COLO668 (cell line): ENCODE data around the gene SNRNP70.
A peak's percentile ranks its signal among the peaks of the same experiment; 100 is the strongest.
"Not testable (repeated sequence)": the region's sequence is repeated elsewhere in the genome, so short reads cannot be mapped to it uniquely, and the experiment has no call there.

Experiments used
- DNase-seq: peaks from one replicate; lab custom pipeline; 2025; ENCODE audit not compliant: unreplicated experiment; lab: John Stamatoyannopoulos, UW

SNRNP70 gene, protein sequence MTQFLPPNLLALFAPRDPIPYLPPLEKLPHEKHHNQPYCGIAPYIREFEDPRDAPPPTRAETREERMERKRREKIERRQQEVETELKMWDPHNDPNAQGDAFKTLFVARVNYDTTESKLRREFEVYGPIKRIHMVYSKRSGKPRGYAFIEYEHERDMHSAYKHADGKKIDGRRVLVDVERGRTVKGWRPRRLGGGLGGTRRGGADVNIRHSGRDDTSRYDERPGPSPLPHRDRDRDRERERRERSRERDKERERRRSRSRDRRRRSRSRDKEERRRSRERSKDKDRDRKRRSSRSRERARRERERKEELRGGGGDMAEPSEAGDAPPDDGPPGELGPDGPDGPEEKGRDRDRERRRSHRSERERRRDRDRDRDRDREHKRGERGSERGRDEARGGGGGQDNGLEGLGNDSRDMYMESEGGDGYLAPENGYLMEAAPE

GRCh38 chr19:49085020-49085867 is at the start of gene SNRNP70:
Gene SNRNP70, plus strand, starts transcription at chr19:49085451. Its CDS starts 964 bp downstream, at chr19:49086415.
- DNase-seq, result peak; percentile 99

DNA sequence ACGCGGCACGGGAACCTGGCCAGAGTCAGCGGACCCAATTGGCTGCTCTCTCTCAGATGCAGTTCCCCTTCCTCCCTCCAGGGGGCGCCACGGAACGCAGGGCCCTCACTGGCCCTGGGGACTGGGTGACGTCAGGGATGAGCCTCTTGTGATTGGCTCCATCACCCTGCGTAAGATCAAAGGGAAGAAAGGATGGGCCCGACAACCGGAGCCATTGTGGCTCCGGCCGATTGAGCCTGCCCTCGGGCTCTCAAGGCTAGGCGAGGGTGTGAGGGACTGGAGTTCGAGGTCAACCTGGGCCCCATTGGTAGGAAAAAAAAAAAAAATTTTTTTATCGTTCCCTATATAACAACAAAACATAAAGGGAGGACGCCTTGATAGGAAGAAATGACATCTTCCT is 48.4 kb upstream of the SNRNP70 start, which contains the start of gene CGB1:
CGB1 (minus strand) TSS at position 81 of the 400 bp plus-strand sequence. CDS start 184 bp downstream, outside the sequence.
- DNase-seq, result peak; percentile 25

DNA sequence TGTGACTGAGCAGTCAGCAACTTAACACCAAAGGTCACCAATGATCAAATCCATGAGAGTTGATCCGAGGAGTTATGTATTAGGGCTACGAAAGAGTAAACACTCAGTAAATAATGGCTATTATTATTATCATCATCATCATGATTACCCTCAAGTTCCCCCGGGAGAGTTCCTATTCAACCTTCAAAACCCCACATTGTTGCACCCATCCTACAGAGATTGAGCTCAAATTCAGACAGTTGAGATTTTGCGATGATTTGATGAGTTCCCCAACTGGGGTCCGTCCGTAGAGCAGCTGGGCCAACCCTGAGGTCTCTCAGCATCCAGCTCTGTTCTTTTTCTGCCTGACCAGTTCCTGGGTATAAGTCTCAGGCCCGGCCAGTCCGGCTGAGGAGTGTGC is 47.1 kb upstream of the SNRNP70 start:
- DNase-seq, result not testable (repeated sequence)

DNA sequence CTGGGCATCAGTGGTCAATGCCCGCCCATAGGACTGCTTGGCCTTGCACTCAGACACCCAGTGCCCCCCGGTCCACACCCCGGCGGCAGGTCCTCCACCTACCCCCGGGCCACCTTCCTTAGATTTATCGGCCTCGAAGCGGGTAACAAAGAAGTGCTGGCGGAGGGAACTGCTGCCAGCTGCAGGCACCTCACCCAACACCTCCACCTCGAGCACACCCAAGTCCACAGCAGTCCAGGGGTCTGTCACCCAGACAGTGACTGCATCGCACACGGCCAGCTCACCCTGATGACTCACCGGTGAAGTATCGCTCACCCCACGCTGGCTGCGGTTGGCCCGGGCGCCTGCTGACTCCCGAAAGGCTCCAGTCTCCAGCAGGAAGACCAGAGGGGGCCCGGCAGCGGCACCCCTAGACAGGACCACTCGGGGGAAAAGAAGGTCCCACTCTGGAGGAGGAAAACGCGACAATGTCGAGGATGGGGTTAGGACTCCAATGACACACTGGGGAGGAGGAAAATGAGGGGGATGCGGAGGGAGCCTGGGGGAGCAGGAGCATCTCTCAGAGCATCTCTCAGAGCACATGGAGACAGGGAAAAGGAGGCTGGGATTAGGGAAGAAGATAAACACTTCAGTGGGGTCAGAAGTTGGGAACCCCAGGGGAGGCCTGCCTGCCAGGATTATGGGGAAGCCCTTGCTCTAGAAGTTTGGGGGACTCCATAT is 46.5 kb upstream of the SNRNP70 start:
- DNase-seq, result peak; percentile 4

DNA sequence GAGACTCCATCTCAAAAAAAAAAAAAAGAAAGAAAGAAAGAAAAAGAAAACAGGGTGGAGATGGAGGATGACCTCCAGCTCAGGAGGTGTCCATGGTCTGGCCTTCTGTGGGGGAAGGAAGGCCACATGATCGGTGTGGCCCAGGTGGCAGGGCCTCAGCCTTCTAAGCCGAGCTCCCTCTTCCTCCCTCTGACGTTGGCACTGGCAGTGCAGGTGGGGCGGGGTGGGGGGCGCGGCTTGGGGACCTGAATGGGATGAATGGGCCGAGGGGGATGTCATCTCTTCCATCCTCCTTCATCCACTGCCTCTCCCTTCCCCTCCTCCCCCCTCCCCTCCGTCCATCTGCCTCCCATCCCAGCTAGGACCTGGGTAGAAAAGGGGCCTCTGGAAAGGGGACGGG is 45.5 kb upstream of the SNRNP70 start:
- DNase-seq, result not testable (repeated sequence)

DNA sequence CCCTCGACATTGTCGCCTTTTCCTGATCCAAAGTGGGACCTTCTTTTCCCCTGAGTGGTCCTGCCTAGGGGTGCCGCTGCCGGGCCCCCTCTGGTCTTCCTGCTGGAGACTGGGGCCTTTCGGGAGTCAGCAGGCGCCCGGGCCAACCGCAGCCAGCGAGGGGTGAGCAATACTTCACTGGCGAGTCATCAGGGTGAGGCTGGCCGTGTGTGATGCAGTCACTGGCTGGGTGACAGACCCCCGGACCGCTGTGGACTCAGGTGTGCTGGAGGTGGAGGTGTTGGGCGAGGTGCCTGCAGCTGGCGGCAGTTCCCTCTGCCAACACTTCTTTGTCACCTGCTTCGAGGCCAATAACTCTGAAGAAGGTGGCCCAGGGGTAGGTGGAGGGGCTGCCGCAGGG is 43.1 kb upstream of the SNRNP70 start:
- DNase-seq, result no peak

- DNase-seq, result not testable (repeated sequence)
These were observed 42.6 kb upstream of the SNRNP70 start for GRCh38 chr19:49042666-49043065.

DNA sequence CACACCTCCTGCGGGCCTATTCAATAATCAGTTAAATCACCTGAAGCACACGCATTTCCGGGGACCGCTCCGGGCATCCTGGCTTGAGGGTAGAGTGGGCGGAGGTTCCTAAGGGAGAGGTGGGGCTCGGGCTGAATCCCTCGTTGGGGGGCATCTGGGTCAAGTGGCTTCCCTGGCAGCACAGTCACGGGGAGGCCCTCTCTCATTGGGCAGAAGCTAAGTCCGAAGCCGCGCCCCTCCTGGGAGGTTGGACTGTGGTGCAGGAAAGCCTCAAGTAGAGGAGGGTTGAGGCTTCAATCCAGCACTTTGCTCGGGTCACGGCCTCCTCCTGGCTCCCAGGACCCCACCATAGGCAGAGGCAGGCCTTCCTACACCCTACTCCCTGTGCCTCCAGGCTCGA is 41.7 kb upstream of the SNRNP70 start, which contains the start of gene CGB5:
CGB5 (plus strand) TSS at position 301 of the 400 bp plus-strand sequence. CDS start 362 bp downstream, outside the sequence.
- not testable (repeated sequence) for DNase-seq

DNA sequence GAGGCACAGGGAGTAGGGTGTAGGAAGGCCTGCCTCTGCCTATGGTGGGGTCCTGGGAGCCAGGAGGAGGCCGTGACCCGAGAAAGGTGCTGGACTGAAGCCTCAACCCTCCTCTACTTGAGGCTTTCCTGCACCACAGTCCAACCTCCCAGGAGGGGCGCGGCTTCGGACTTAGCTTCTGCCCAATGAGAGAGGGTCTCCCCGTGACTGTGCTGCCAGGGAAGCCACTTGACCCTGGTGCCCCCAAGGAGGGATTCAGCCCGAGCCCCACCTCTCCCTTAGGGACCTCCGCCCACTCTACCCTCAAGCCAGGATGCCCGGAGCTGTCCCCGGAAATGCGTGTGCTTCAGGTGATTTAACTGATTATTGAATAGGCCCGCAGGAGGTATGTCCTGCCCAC is 36.2 kb upstream of the SNRNP70 start, which contains the start of gene CGB8:
CGB8 (minus strand) TSS at position 101 of the 400 bp plus-strand sequence. CDS start 372 bp downstream, outside the sequence.
- DNase-seq, result not testable (repeated sequence)

GRCh38 chr19:49049834-49050233 is 35.4 kb upstream of the SNRNP70 start:
- DNase-seq, result not testable (repeated sequence)

- DNase-seq, result not testable (repeated sequence)
These were observed 34.7 kb upstream of the SNRNP70 start for GRCh38 chr19:49050376-49051033.

GRCh38 chr19:49056101-49056901 is 28.9 kb upstream of the SNRNP70 start:
- peak; percentile 61 for DNase-seq

- DNase-seq, result not testable (repeated sequence)
These were observed 28.2 kb upstream of the SNRNP70 start for GRCh38 chr19:49056902-49057596.

- peak; percentile 13 for DNase-seq
These were observed 27.5 kb upstream of the SNRNP70 start, which contains the start of gene CGB7 for GRCh38 chr19:49057636-49058234. Gene CGB7, minus strand, starts transcription at chr19:49057749. Its CDS starts 2,374 bp downstream, at chr19:49055375.

- DNase-seq, result peak; percentile 1
These were observed 26.7 kb upstream of the SNRNP70 start for GRCh38 chr19:49058562-49058961.

DNA sequence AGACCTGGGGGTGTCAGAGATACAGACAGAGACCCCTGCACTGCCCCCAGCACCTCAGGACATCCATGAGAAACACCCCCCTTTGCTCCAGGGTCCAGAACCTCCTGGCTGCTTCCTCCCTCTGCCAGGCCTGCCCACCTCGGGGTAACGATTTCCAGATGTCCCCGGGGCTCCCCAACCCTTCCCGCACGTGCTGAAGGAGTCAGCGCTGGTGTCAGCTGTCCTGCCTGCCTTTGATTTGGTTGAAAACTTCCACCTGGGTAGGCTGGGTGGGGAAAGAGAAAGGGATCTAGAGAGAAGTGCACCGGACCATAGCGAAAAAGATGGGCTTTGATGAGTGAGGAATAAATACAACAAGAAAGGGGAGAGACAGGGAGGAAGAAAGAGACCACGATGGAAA is 26.2 kb upstream of the SNRNP70 start:
- DNase-seq, result no peak

DNA sequence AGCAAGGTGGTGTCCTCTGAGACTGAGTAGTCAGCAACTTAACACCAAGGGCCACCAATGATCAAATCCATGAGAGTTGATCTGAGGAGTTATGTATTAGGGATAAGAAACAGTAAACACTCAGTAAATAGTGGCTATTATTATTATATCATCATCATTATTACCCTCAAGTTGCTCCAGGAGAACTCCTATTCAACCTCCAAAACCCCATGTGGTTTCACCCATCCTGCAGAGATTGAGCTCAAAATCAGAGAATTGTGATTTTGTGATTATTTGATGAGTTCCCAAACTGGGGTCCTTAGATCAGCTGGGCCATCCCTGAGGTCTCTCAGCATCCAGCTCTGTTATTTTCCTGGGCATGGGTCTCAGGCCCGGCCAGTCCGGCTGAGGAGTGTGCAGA is 24.3 kb upstream of the SNRNP70 start:
- no peak for DNase-seq

DNA sequence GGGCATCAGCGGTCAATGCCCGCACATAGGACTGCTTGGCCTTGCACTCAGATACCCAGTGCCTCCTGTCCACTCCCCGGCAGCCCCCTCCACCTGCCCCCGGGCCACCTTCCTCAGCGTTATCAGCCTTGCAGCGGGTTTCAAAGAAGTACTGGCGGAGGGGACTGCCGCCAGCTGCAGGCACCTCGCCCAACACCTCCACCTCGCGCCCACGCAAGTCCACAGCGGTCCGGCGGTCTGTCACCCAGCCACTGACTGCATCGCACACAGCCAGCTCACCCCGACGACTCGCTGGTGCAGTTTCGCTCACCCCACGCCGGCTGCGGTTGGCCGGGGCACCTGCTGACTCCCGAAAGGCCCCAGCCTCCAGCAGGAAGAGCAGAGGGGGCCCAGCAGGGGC is 23.8 kb upstream of the SNRNP70 start:
- no peak for DNase-seq
